Natural killer cell (primary cell): ENCODE measurements around the gene RARRES1. TPM values are rescaled to one million over a fixed set of nuclear protein-coding genes. Genes with fewer than 3 reads are reported as not detected.

Experiments used
- ATAC-seq, 3 donors: fragments of 150-1000 bp in 2 of 3; fragments of 200-7000 bp in 1 of 3; cut with Tn5 transposase; 1 replicate in 1 of 3; 2 replicates in 2 of 3; pipeline ENCODE4 v1.10.0; 2021; ENCODE audit warnings: mild to moderate bottlenecking in 2 of 3, moderate library complexity in 2 of 3
- DNase-seq, 2 donors: peaks; one replicate each; pipeline versions ENCODE4 v3.0.0 to v3.0.0-alpha.2; 2013 to 2021; ENCODE audit warnings: mixed read lengths in 1 of 2
- H3K27ac ChIP-seq: one replicate; pipeline ENCODE4 v1.5.1; 2013; ENCODE audit warnings: mild to moderate bottlenecking, low read length
- H3K27me3 ChIP-seq: one replicate; pipeline ENCODE4 v1.6.1; 2013; ENCODE audit warnings: low read length; ENCODE audit not compliant: control insufficient read depth, insufficient read depth
- H3K36me3 ChIP-seq: one replicate; pipeline ENCODE4 v1.6.1; 2013; ENCODE audit warnings: low read length; ENCODE audit not compliant: control insufficient read depth, insufficient read depth
- H3K4me1 ChIP-seq: one replicate; pipeline ENCODE4 v1.6.1; 2013; ENCODE audit warnings: low read length; ENCODE audit not compliant: control insufficient read depth, insufficient read depth
- H3K4me3 ChIP-seq: one replicate; pipeline ENCODE4 v1.5.1; 2013; ENCODE audit warnings: low read length
- H3K9me3 ChIP-seq: one replicate; pipeline ENCODE4 v1.6.1; 2013; ENCODE audit warnings: low read length; ENCODE audit not compliant: control insufficient read depth, insufficient read depth
- H3K27ac Mint-ChIP-seq, 2 donors: one replicate each; pipeline ENCODE4 v1.8.0; 2022; ENCODE audit warnings: mild to moderate bottlenecking in 2 of 2, mixed read lengths in 2 of 2, moderate library complexity in 1 of 2
- H3K27me3 Mint-ChIP-seq, 2 donors: one replicate each; pipeline ENCODE4 v1.8.0; 2022; ENCODE audit warnings: low read depth in 2 of 2, mixed read lengths in 2 of 2
- H3K36me3 Mint-ChIP-seq: one replicate; pipeline ENCODE4 v1.8.0; 2022; ENCODE audit warnings: mixed read lengths
- H3K4me1 Mint-ChIP-seq, 2 donors: one replicate each; pipeline ENCODE4 v1.8.0; 2022; ENCODE audit warnings: mixed read lengths in 2 of 2
- H3K4me3 Mint-ChIP-seq: one replicate; pipeline ENCODE4 v1.8.0; 2022; ENCODE audit warnings: mild to moderate bottlenecking, moderate library complexity, mixed read lengths
- H3K9me3 Mint-ChIP-seq, 2 donors: one replicate each; pipeline ENCODE4 v1.8.0; 2022; ENCODE audit warnings: mixed read lengths in 2 of 2
- whole genome bisulfite sequencing: methylation state at CpG from one replicate; pipeline ENCODE4 v1.1.7; 2013; ENCODE audit warnings: missing lambda C conversion rate; ENCODE audit not compliant: insufficient coverage; 5-methylcytosine and 5-hydroxymethylcytosine counted together
- intact Hi-C: fragments of 100-400 bp; cut with micrococcal nuclease; formaldehyde crosslinking; loops from one replicate; pipeline ENCODE4 v1.14.2; 2022
- total RNA-seq, 4 donors: library from RNA; stranded (reverse); fragments of 120-200 nt in 1 of 4; gene quantifications; one replicate each; pipeline versions ENCODE4 v1.2.3 to v1.2.4, GENCODE V29; 2013 to 2022
- TF ChIP-seq, protein P1 (sequence below): fragments of 200-600 bp; IDR thresholded peaks from one replicate; pipeline ENCODE4 v1.8.0; 2022; ENCODE audit warnings: antibody characterized with exemption

Gene RARRES1
- total RNA-seq, 3 donors from 2014 or later (not counting 1 experiment from before 2014, with no cell fraction given): not detected

DNA sequence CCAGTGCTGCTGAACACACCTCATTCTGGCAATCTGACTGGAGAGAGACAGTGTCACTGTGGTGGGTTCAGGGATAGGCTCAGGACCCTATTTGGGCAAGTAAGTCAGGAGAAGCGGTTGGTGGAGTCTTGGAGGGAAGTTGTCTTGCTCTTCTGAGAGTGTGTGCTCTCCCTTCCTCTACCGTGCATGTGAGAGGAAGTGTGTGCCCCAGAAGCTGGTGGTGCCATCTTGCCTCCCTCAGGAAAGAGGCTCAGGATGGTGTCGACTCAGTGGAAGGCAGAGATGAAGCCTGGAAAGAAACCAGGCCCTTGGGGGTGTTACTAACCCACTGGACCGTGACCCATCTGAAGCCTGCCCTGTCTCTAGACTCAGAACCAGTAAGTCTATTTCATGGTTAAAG is 6.8 kb upstream of the RARRES1 start:
- DNase-seq (no peak), ATAC-seq (no peak)
- Mint-ChIP-seq H3K36me3 (no peaks in the 10 kb centered on the region), H3K4me3 (no peak overlapping the region), H3K9me3 (no peaks in the 10 kb centered on the region), H3K4me1 (peaks cover 5 to 7% of the 10 kb centered on the region in 2 donors), H3K27me3 (no peaks in the 10 kb centered on the region), H3K27ac (no peak overlapping the region)
- Histone ChIP-seq H3K27ac (no peak overlapping the region), H3K9me3 (peaks cover 3% of the 10 kb centered on the region), H3K4me1 (no peaks in the 10 kb centered on the region), H3K27me3 (no peaks in the 10 kb centered on the region), H3K36me3 (no peaks in the 10 kb centered on the region), H3K4me3 (no peak overlapping the region)
- TF ChIP-seq, protein P1, sequence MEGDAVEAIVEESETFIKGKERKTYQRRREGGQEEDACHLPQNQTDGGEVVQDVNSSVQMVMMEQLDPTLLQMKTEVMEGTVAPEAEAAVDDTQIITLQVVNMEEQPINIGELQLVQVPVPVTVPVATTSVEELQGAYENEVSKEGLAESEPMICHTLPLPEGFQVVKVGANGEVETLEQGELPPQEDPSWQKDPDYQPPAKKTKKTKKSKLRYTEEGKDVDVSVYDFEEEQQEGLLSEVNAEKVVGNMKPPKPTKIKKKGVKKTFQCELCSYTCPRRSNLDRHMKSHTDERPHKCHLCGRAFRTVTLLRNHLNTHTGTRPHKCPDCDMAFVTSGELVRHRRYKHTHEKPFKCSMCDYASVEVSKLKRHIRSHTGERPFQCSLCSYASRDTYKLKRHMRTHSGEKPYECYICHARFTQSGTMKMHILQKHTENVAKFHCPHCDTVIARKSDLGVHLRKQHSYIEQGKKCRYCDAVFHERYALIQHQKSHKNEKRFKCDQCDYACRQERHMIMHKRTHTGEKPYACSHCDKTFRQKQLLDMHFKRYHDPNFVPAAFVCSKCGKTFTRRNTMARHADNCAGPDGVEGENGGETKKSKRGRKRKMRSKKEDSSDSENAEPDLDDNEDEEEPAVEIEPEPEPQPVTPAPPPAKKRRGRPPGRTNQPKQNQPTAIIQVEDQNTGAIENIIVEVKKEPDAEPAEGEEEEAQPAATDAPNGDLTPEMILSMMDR: no peak
- 73% methylated on average over 4 of the region's 4 CpGs for WGBS
- intact Hi-C loops: no loop called here

DNA sequence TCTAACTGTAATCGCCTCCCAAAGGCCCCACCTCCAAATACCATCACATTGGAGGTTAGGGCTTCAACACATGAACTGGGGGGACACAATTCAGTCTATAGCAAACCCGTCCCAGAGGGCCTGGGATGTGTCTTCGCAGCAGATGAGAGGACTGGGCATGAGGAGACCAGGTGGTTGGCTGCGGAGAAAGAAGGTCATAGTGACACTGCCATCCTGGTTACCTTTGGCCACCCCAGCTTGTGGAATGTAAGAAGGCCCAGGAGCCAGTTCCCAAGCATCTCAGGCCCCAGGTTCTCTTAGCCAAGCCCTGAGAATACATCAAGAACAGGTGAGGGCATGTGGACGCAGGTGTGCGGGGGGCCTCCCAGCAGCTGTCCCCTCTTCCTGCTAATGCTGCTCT is 6.4 kb upstream of the RARRES1 start:
- 95% methylated on average over 5 of the region's 6 CpGs for WGBS
- TF ChIP-seq, protein P1: no peak

DNA sequence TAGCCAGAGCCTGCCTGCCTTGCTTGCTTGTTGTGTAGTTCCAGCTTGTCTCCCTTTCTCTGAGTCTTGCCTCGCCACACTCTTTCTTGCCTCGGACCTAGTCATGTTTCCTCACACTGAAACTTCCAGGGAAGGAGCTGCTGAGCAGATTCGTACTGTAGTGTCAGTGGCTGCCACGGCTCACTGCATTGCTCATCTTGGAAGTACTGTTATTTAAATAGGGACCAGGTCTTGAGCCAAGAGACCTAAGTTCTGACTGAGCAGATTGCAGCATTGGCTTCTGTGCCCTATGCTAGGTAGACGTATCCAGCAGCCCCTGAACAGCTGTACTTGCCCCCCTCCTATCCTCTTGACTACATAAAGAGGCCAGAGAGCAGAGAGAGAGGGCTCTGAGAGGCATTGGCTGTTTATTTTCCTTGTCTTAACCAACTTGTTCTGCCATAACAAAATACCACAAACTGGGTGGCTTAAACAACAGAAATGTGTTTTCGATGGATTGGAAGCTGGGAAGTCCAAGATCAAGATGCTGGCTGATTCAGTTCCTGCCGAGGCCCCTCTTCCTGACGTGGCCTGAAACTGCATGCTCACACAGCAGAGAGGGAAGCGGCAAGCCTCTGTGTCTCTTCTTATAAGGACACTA is 5.8 kb upstream of the RARRES1 start:
- Histone ChIP-seq H3K27ac (no peak overlapping the region), H3K9me3 (peaks cover 3% of the 10 kb centered on the region), H3K4me3 (no peak overlapping the region), H3K36me3 (no peaks in the 10 kb centered on the region), H3K4me1 (no peaks in the 10 kb centered on the region), H3K27me3 (no peaks in the 10 kb centered on the region)
- no peak for DNase-seq
- Mint-ChIP-seq H3K9me3 (no peaks in the 10 kb centered on the region), H3K27ac (no peak overlapping the region), H3K27me3 (no peaks in the 10 kb centered on the region), H3K36me3 (no peaks in the 10 kb centered on the region), H3K4me1 (peaks cover 0 to 5% of the 10 kb centered on the region in 2 donors), H3K4me3 (no peak overlapping the region)
- 90% methylated on average over 8 of the region's 9 CpGs for whole genome bisulfite sequencing
- TF ChIP-seq, protein P1: no peak
- ATAC-seq: no peak
- intact Hi-C loops: no loop called here

More for the DNA sequence above, 6.4 kb upstream of the RARRES1 start:
- no peak overlapping the region for H3K4me3 Mint-ChIP-seq
- Histone ChIP-seq H3K36me3 (no peaks in the 10 kb centered on the region), H3K4me1 (no peaks in the 10 kb centered on the region), H3K27me3 (no peaks in the 10 kb centered on the region), H3K27ac (no peak overlapping the region), H3K4me3 (no peak overlapping the region), H3K9me3 (peaks cover 3% of the 10 kb centered on the region)
- DNase-seq: no peak
- ATAC-seq: no peak
- H3K27me3 Mint-ChIP-seq: no peaks in the 10 kb centered on the region
- H3K9me3 Mint-ChIP-seq: no peaks in the 10 kb centered on the region
- intact Hi-C loops: no loop called here
- no peaks in the 10 kb centered on the region for H3K36me3 Mint-ChIP-seq
- H3K4me1 Mint-ChIP-seq: peaks cover 3 to 5% of the 10 kb centered on the region in 2 donors
- no peak overlapping the region for H3K27ac Mint-ChIP-seq

DNA sequence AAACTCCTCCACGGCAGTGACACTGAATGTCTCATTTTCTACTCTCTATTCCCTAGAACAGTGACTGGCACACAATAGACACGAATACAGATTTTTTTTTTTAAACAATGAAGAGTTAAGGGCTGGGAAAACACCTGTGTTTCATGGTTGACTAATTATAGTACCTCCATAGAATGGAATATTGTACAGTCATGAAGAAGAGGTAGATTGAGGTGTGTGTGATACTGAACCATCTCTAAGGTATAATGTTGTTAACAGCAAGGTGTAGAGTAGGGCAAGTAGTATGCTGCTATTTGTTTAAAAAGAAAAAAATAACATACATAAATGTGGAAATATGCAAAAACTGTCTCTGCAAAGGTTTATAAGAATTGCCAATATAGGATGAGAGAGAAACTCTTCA is 5.2 kb upstream of the RARRES1 start:
- no peak for DNase-seq
- Histone ChIP-seq H3K36me3 (no peaks in the 10 kb centered on the region), H3K27me3 (no peaks in the 10 kb centered on the region), H3K4me1 (peaks cover 4% of the 10 kb centered on the region), H3K4me3 (no peak overlapping the region), H3K9me3 (peaks cover 3% of the 10 kb centered on the region), H3K27ac (no peak overlapping the region)
- Mint-ChIP-seq H3K27me3 (no peaks in the 10 kb centered on the region), H3K36me3 (no peaks in the 10 kb centered on the region), H3K9me3 (no peaks in the 10 kb centered on the region), H3K4me3 (no peak overlapping the region), H3K4me1 (peaks cover 0 to 5% of the 10 kb centered on the region in 2 donors), H3K27ac (no peak overlapping the region)
- intact Hi-C loops: no loop called here
- no peak for ATAC-seq
- TF ChIP-seq, protein P1: no peak
- no CpG with 5 or more reads among the region's 2 CpGs for WGBS
